HL-60 (cell line): Measurements from ENCODE around the gene CAPN9.
"Not testable (repeated sequence)": the region's sequence is repeated elsewhere in the genome, so short reads cannot be mapped to it uniquely, and the experiment has no call there.

Experiments
- GABPA ChIP-seq: IDR thresholded peaks from 2 replicates; pipeline ENCODE4 v1.6.1; 2012; ENCODE audit warnings: low read depth
- POLR2AphosphoS5 ChIP-seq: IDR thresholded peaks from 2 replicates; pipeline ENCODE4 v1.6.1; 2012; ENCODE audit warnings: low read depth
- SPI1 ChIP-seq: IDR thresholded peaks from 2 replicates; pipeline ENCODE4 v1.6.1; 2012; ENCODE audit warnings: low read depth, mild to moderate bottlenecking, borderline replicate concordance
- TF ChIP-seq, protein P1 (sequence below): IDR thresholded peaks from 2 replicates; pipeline ENCODE4 v1.6.1; 2012; ENCODE audit warnings: low read depth; ENCODE audit not compliant: insufficient replicate concordance
- TF ChIP-seq, protein P2 (sequence below): IDR thresholded peaks from one replicate; pipeline ENCODE4 v1.5.1; 2011; ENCODE audit warnings: low read length, control low read depth, inconsistent platforms; ENCODE audit not compliant: insufficient read depth

DNA sequence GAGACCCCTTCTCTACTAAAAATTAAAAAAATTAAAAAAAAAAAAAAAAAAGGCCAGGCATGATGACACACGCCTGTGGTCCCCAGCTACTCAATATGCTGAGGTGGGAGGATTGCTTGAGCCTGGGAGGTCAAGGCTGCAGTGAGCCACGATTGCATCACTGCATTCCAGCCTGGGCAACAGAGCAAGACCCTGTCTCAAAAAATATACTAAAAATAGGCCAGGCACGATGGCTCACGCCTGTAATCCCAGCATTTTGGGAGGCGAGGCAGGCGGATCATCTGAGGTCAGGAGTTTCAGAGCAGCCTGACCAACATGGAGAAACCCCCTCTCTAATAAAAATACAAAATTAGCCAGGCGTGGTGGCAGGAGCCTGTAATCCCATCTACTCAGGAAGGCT, 98.0 kb downstream of the CAPN9 start:
- TF ChIP-seq, protein P1, sequence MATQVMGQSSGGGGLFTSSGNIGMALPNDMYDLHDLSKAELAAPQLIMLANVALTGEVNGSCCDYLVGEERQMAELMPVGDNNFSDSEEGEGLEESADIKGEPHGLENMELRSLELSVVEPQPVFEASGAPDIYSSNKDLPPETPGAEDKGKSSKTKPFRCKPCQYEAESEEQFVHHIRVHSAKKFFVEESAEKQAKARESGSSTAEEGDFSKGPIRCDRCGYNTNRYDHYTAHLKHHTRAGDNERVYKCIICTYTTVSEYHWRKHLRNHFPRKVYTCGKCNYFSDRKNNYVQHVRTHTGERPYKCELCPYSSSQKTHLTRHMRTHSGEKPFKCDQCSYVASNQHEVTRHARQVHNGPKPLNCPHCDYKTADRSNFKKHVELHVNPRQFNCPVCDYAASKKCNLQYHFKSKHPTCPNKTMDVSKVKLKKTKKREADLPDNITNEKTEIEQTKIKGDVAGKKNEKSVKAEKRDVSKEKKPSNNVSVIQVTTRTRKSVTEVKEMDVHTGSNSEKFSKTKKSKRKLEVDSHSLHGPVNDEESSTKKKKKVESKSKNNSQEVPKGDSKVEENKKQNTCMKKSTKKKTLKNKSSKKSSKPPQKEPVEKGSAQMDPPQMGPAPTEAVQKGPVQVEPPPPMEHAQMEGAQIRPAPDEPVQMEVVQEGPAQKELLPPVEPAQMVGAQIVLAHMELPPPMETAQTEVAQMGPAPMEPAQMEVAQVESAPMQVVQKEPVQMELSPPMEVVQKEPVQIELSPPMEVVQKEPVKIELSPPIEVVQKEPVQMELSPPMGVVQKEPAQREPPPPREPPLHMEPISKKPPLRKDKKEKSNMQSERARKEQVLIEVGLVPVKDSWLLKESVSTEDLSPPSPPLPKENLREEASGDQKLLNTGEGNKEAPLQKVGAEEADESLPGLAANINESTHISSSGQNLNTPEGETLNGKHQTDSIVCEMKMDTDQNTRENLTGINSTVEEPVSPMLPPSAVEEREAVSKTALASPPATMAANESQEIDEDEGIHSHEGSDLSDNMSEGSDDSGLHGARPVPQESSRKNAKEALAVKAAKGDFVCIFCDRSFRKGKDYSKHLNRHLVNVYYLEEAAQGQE: not testable (repeated sequence)
- TF ChIP-seq, protein P2, sequence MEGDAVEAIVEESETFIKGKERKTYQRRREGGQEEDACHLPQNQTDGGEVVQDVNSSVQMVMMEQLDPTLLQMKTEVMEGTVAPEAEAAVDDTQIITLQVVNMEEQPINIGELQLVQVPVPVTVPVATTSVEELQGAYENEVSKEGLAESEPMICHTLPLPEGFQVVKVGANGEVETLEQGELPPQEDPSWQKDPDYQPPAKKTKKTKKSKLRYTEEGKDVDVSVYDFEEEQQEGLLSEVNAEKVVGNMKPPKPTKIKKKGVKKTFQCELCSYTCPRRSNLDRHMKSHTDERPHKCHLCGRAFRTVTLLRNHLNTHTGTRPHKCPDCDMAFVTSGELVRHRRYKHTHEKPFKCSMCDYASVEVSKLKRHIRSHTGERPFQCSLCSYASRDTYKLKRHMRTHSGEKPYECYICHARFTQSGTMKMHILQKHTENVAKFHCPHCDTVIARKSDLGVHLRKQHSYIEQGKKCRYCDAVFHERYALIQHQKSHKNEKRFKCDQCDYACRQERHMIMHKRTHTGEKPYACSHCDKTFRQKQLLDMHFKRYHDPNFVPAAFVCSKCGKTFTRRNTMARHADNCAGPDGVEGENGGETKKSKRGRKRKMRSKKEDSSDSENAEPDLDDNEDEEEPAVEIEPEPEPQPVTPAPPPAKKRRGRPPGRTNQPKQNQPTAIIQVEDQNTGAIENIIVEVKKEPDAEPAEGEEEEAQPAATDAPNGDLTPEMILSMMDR: not testable (repeated sequence)
- not testable (repeated sequence) for TF ChIP-seq SPI1, POLR2AphosphoS5, GABPA
